ENCODE measurements around the gene TMEM263.

TMEM263 gene

DNA sequence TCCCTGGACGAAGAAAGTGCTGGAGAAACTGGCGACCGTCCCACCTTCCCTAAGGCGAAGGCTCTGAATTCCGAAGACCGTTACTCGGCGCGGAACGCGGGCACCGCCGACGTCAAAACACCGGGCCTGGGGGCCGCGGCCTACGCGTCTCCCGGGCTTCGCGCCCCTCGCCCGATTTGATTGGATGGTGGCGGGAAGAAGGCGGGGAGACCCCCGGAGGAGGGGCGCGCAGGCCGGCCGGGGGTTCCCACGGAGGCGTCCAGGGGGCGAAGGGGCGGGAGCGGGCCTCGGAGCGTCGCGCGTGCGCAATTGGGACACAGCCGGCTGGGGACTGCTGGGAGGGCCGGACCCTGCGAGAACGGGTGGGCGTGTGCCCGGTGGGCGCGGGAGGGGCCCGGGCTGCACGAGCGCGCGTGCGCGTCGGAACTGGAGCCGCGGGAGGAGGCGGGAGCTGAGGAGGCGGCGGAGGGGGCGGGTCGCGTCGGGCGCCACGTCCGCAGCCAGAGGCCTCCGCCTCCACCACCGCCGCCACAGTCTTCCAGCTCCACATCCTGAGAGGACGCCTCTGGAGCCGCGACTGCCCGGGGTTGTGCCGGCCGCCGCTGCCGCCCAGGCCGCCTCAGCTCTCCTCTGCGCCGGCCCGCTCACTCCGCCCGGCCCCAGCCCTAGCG, at the start of gene TMEM263:
TMEM263 (plus strand) TSS at position 531 of the 671 bp plus-strand sequence. CDS start 11,210 bp downstream, outside the sequence.
- in situ Hi-C loops (cut with MboI; ENCODE audit: low sequenced_read_pairs) = no loop called here

DNA sequence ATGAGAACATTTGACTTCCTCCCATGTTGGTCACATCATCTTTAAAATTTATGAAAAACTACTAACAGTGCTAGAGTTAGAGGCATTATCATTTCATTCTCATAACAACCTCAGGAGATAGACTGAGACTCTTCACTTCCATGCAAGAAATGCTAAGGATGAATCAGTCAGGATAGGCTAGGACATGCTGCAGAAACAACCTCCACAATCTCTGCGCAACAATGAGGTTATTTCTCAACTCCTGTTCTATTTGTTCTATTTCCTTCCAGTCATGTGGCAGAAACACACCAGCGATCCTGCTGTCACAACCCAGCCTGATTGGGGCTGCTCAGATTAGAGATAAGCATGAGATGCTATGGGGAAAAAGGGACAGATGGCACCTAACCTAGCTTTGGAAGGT, 49.0 kb upstream of the TMEM263 start:
- in situ Hi-C loops (cut with MboI; ENCODE audit: low sequenced_read_pairs) = loop anchor here (25.0 kb wide), 2 partner anchors 544 to 669 kb away; partner anchors contain the start of genes CKAP4 and POLR3B

DNA sequence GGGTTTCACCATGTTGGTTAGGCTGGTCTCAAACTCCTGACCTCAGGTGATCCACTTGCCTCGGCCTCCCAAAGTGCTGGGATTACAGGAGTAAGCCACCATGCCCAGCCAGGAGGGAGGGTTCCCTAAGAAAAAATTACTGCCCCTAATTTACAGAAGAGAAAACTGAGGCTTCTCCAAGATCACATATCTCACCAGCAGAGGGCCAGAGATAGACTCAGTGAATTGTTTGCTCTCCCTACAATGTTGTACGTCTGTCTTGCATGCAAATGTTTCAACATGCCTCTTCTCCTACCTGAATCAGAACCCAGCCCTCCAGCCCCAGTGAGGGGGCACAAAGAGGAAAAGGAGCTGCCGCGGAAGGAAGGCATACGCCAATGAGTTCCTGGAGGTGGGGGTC, 48.3 kb upstream of the TMEM263 start:
- in situ Hi-C loops (cut with MboI; ENCODE audit: low sequenced_read_pairs) = loop anchor here (25.0 kb wide), 2 partner anchors 545 to 670 kb away; partner anchors contain the start of genes CKAP4 and POLR3B

DNA sequence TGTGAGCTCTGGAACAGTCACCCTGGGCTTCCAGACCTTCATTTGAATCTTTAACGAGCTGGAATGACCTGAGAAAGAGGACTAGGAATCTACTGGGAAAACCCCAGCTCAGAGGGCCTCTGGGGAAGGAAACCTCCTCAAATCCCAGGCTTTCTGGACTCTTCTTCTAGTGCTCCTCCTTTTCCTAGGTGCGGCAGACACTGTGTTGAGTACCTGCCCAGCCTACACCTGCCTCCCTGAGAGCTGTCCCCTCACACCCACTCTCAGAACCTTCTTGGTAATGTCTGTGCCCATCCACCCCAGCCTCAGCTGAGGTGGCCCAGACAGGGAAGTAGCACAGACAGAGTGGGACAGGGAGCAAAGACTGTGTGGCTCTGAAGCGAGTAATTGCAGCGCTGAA, 47.9 kb upstream of the TMEM263 start:
- in situ Hi-C loops (cut with MboI; ENCODE audit: low sequenced_read_pairs) = loop anchor here (25.0 kb wide), 2 partner anchors 546 to 671 kb away; partner anchors contain the start of genes CKAP4 and POLR3B

DNA sequence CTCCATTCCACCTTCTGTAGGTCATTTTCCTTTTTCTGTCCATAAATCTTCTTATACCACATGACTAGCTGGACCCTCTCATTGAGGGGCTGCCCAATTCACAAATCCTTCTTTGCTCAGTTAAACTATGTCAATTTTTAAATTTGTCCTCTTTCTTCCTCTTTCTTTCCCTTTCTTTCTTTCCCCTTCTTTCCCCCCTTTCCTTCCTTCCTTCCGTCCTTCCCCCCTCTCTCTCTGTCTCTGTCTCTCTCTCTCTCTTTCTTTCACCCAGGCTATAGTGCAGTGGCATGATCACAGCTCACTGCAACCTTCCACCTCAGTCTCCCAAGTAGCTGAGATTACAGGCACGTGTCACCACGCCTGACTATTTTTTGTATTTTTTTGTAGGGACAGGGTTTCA, 47.1 kb upstream of the TMEM263 start:
- in situ Hi-C loops (cut with MboI; ENCODE audit: low sequenced_read_pairs) = loop anchor here (25.0 kb wide), 2 partner anchors 546 to 671 kb away; partner anchors contain the start of genes CKAP4 and POLR3B

DNA sequence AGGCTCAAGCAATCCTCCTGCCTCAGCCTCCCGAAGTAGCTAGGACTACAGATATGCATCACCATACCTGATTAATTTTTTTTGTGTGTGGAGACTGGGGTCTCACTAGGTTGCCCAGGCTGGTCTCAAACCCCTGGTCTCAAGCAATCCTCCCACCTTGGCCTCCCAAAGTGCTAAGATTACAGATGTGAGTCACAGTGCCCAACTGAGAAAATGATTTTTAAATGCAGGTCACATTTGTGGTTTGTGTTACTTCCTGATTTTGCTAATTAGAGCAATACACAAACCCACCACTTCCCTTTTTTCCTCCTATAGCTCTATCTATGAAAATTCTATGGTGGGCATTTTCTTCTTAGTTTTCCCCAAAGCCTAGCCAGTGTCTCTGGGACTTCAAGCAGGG, 45.5 kb upstream of the TMEM263 start:
- in situ Hi-C loops (cut with MboI; ENCODE audit: low sequenced_read_pairs) = loop anchor here (25.0 kb wide), 2 partner anchors 548 to 673 kb away; partner anchors contain the start of genes CKAP4 and POLR3B

DNA sequence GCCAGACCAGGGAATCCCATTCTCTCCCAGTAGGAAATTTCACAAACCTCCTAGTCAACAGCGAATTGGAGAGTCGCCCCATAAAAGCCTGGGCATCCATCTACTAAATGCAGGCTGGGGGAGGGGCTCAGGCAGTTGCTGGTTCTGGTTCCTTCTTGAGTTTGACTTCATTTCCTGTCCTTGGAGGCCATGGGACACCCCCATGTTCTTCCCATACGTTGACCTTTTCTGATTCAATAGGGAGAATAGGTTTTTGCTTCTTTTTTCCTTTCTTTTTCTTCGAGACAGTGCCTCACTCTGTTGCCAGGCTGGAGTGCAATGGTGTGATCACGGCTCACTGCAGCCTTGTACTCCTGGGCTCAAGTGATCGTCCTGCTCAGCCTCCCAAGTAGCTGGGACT, 44.1 kb upstream of the TMEM263 start:
- in situ Hi-C loops (cut with MboI; ENCODE audit: low sequenced_read_pairs) = loop anchor here (25.0 kb wide), 2 partner anchors 549 to 674 kb away; partner anchors contain the start of genes CKAP4 and POLR3B

DNA sequence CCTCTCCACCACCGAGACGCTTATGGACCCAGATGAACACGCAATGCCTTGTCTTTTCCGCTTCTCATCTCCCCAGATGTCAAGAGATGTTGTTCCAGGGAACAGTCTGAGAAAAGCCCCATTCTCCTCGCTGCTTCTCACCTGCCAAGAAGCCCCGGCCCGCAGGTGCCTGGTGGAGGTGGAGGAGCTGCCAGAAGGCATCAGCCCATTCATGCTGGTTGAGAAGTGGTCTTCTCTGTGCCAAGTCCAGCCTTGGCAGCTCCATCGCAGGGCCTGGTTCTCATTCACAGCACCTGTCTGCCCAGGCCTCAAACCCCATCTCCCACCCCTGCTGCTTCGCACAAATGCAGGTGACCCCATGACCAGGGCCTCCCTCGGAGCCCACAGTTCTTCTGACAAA, 42.3 kb upstream of the TMEM263 start:
- in situ Hi-C loops (cut with MboI; ENCODE audit: low sequenced_read_pairs) = loop anchor here (25.0 kb wide), 2 partner anchors 551 to 676 kb away; partner anchors contain the start of genes CKAP4 and POLR3B

DNA sequence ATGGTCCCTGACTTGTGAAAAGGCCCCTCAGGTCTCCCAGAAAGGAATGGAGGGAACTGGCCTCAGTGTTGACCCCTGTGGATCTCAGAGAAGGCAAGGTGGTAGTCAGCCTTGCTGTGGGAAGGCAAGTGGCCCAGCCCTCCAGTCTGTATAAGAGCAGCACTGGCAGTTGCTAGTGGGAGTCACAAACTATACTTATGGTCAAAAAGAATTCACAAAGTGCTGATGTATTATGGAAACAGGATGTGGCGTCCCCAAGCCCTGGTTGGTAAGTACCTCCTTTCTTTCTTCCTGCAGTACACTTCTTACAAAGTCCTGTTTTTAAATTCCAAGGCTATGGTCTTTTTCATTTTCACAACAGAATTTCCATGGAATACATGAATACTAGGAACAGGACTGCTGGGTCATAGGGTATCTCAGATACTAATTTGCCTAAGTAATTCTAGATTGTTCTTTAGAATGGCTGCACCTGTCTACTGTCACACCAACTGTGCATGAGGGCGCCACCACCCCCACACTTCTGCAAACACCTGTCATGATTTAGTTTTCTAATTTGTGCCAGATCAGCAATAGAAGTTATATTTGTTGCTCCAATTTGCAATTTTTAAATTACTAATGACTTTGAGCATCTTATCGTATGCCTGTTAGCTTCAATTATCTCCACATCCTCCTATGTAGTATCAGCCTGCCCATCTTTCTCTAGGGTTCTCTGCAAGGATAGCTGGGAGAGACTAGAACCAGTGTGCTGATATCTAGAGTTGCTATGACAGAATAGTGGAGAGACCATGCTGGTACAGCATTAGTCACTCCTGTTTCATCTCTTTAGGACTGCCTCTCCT, 40.7 kb upstream of the TMEM263 start:
- in situ Hi-C loops (cut with MboI; ENCODE audit: low sequenced_read_pairs) = loop anchor here (25.0 kb wide), 2 partner anchors 553 to 678 kb away; partner anchors contain the start of genes CKAP4 and POLR3B

DNA sequence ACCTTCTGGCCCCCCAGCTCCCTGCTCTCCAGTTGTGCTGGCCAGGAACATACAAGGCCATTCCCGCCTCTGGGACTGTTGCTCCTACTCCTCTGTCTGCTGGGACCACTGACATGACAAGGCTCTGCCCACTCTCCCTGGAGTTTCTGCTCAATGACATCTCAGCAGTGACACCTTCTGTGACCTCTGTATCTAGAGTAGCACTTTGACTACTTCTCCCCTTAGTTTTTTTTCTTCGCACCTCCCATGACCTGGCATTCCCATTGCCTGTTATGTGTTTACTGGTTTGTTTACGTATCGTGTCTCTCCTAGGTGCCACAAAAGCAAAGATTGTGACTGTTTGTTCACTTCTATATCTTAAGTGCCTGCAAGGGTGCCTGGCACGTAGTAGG, 40.1 kb upstream of the TMEM263 start:
- in situ Hi-C loops (cut with MboI; ENCODE audit: low sequenced_read_pairs) = loop anchor here (25.0 kb wide), 2 partner anchors 553 to 678 kb away; partner anchors contain the start of genes CKAP4 and POLR3B

DNA sequence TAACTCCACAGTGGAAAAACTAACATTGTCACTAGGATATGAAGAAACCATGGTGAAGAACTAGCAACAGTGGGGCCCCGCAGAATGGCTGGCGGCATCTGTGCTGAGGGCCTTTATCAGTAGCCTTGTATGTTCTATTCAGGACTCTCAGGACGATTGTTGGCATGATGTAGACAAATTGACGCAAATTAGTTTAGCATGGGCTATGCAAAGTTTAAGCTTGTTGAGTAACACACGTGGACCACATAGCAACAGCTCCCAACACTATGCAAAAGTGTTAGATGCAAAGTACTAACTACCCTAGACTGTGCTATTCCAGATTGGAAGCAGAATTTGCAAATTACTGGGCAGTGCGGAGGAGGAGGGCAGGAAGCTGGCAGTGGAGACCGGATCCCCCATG, 38.2 kb upstream of the TMEM263 start:
- in situ Hi-C loops (cut with MboI; ENCODE audit: low sequenced_read_pairs) = loop anchor here (25.0 kb wide), 2 partner anchors 555 to 680 kb away; partner anchors contain the start of genes CKAP4 and POLR3B

DNA sequence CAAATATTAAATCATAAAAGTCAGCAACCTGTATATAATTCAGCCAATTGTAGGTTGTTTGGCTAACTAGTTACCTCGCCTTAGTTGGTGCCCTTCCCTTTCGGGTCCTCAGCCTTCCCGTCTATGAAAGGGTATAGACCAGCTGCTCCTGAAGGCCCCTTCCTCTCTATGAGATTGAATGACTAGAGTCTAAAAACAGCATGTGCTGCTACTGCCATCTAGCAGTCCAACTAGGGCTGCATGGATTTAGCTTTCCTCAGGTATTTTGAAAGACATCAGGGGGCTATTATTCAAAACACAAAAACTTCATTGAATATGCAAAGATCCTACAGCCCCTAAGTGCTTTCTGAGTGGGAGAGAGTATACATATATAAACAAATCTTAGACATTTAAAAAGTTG, 37.0 kb upstream of the TMEM263 start:
- in situ Hi-C loops (cut with MboI; ENCODE audit: low sequenced_read_pairs) = loop anchor here (25.0 kb wide), 2 partner anchors 556 to 681 kb away; partner anchors contain the start of genes CKAP4 and POLR3B

DNA sequence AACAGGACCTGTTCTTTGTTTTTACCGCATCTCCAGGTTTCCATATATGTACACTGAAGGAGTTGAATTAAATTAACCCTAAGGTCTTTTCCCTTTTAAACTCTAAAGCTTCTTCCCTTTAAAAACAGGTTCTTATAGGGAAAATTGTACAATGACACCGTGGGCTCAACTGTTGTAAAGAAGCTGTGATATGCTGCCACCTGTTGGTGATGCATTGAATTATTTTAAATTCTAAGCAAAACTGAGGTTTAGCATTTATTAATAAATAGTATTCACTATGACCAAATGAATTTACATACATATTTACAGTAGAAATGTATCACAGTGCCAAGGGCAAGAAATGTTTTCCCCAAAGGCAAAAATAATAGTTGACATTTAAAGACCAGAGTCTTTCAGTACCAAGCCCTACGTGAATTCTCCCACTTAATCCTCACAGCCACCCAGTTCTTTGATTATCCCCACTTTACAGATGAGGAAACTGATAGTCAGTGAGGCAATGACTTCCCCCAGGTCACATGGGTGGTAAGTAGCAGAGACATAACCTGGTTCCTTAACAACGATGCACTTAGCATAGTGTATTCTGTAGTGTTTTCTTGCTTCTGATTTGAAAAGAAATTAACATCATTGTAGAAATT, 35.7 kb upstream of the TMEM263 start:
- in situ Hi-C loops (cut with MboI; ENCODE audit: low sequenced_read_pairs) = loop anchor here (25.0 kb wide), 2 partner anchors 558 to 683 kb away; partner anchors contain the start of genes CKAP4 and POLR3B

DNA sequence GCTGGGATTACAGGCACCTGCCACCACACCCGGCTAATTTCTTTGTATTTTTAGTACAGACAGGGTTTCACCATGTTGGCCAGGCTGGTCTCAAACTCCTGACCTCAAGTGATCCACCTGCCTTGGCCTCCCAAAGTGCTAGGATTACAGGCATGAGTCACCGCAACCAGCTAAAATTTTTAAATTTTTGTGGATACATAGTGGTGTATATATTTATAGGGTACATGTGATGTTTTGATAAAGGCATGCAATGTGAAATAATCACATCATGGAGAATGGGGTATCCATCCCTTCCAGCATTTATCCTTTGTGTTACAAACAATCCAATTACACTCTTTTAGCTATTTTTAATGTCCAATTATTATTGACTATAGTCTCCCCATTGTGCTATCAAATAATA, 33.7 kb upstream of the TMEM263 start:
- in situ Hi-C loops (cut with MboI; ENCODE audit: low sequenced_read_pairs) = loop anchor here (25.0 kb wide), 2 partner anchors 560 to 685 kb away; partner anchors contain the start of genes CKAP4 and POLR3B

DNA sequence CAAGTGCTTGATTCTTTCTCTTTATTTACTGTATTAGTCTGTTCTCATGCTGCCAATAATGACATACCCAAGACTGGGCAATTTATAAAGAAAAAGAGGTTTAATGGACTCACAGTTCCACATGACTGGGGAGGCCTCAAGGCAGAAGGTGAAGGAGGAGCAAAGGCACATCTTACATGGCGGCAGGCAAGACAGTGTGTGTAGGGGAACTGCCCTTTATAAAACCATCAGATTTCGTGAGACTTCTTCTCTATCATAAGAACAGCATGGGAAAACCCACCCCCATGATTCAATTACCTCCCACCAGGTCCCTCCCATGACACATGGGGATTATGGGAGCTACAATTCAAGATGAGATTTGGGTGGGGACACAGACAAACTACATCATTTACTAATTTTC, 32.1 kb upstream of the TMEM263 start:
- in situ Hi-C loops (cut with MboI; ENCODE audit: low sequenced_read_pairs) = loop anchor here (25.0 kb wide), 2 partner anchors 561 to 686 kb away; partner anchors contain the start of genes CKAP4 and POLR3B

DNA sequence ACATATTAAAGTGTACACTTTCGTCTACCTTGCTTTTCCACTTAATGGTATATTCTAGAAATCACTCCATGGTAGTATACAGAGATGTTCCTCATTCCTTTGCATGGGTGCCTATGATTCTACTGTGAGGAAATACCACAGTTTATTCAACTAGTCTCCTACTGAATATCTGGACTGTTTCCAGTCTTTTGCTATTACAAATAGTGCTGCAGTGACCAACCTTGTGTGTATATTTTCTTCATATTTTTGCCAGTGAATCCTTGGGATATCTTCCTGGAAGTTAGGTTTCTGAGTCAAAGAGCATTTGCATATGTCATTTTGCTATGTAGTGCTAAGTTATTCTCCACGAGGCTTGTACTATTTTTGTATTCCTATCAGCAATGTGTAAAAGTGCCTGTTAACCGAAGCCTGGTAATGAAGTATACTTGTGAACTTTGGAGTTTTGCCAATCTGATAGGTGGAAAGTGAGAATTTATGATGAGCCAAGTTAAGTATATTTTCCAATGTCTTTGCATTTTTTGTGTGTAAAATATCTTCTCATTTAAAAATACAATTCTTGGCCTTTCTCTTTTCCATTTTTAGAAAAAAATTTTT, 31.3 kb upstream of the TMEM263 start:
- in situ Hi-C loops (cut with MboI; ENCODE audit: low sequenced_read_pairs) = loop anchor here (25.0 kb wide), 2 partner anchors 562 to 687 kb away; partner anchors contain the start of genes CKAP4 and POLR3B

DNA sequence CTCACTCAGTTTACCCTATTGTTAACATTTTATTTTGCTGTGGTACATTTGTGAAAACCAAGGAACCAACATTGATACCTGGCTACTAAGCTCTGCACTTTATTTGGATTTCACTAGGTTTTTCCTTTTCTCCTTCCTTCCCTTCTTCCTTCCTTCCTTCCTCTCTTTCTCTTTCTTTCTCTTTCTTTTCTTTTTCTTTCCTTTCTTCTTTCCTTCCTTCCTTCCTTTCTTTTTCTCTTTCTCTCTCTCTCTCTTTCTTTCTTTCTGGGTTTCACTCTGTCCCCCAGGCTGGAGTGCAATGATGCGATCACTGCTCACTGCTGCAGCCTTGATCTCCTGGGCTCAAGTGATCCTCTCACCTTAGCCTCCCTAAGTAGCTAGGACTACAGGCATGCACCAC, 29.1 kb upstream of the TMEM263 start:
- in situ Hi-C loops (cut with MboI; ENCODE audit: low sequenced_read_pairs) = no loop called here

DNA sequence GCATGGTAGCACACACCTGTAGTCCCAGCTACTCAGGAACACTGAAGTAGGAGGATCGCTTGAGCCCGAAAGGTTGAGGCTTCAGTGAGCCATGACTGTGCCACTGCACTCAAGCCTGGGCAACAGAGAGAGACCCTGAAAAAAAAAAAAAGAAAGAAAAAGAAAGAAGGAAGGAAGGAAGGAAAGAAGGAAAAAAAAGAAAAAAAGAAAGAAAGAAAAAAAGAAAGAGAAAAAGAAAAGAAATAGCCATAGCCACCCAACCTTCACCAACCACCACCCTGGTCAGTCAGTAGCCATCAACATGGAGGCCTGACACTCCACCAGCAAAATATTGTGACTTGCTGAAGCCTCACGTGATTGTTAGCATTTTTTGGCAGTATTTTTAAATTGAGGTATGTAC, 21.4 kb upstream of the TMEM263 start:
- in situ Hi-C loops (cut with MboI; ENCODE audit: low sequenced_read_pairs) = no loop called here

DNA sequence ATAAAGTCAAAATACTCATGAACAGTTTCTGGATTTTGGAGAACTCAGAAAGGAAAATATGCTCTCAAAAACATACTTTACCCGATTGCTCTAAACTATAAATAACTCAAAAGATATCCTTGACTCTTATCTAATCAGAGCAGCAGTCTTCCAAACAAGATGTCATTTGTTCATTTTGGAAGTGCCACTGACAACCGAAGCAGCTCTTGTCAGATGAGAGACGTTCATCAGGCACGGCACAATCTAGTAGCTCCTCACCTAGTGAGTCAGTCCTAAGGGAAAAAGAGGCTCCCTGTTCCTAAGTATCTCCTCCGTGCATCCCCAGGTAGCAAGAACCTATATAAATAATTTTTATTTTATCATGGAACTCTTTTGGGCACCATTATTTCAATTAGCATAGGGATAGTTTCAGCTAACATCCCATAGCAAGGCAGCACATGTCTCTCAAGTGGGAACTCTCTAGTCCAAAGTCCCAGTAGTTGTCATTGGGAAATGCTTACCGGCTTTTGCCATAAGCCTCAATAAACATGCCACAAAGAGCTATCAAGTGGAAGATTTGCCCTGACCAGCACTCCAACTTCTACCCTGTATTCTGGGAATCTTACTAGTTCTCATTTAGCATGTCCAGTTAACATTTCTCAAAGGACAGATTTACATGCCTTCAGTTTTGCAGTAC, 14.1 kb upstream of the TMEM263 start:
- in situ Hi-C loops (cut with MboI; ENCODE audit: low sequenced_read_pairs) = no loop called here

All from HL-60/S4 (cell line).